ENCODE results near the gene PC.

Gene PC

DNA sequence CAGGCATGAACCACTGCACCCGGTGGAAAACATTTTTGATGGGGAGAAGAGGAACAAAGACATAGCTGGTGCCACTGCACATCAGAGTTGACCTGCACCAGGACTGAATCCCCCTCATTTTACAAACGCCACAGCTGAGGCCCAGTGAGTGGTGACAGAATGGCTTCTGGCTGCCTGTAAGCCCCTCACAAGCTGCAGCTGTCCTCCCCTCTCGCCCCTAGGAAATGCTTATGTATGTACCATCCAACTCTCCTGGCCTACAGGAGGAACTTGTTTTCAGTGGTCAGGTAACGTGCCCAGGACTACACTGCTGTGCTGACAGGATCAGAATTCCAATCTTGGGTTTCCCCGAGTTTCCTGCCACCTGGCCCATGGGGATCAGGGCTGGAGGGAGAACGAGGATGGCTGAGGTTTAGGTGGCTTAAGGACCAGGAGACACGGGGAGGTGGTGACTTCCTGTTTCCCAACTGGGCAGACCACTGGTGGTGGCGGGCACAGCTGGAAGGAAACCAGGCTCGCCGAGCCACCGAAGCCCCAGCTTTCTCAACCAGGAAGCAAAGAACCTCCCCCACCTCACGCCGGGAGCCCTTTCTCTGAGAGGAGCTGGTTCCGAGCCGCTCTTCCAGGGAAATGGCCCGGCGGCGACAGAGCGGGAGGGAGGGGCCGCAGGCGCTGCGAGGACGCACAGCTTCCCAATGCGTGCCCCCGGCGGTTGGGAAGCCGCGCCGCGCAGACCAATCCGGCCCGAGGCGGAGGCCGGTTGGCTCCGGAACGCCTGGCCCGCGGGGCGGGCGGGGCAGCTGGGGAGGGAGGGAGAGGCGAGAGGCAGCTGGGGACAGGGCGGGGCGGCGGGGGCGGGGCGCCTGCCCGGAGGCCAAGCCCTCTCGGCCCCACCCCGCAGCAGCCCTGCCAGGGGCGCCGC is 102.3 kb downstream of the PC start:
- peak; percentile 82 to 88 for DNase-seq (ENCODE audit: low read depth in 2 of 2)

DNA sequence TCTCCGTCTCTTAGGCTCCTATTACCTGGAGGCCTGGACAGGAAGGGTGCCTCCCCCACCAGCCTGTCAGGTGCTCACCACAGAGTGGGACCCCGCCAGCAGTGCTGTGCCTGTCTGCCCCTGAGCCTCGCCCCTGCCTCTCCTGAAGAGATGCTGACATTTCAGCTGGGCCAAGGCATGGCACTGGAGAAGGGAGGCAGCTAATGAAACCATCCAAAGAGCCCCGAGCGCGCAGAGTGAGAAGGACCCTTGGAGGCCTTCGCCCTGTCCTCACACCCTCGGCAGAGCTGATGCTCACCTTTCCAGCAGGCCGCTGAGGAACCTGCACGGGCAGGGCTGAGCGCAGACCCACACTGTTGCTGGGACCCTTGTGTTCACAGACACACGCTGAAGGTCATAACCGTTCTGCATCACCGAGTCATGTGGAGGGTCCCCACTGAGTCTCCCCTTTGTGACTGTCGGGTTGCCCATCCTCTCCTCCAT is 103.4 kb downstream of the PC start:
- DNase-seq (ENCODE audit: low read depth in 2 of 2) = no peak

DNA sequence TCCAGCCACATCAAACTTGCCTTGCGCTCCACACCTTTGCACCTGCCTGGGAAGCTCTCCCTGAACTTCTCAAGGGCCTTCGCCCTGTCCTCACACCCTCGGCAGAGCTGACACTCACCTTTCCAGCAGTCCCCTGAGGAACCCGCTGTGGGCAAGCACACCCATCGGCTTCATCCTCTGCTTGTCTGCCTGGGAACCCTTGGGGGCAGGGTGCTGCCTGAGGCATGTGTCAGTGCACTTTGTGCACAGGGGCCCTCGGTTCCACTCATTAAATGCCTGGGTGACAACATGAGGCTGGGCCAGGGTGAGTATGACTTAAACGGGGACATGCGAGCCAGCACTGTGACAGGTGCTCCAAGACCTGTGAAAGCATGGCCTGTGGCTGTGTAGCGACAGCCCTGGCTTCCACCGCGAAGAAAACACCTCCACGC is 103.9 kb downstream of the PC start:
- no peak for DNase-seq (ENCODE audit: low read depth in 2 of 2)

DNA sequence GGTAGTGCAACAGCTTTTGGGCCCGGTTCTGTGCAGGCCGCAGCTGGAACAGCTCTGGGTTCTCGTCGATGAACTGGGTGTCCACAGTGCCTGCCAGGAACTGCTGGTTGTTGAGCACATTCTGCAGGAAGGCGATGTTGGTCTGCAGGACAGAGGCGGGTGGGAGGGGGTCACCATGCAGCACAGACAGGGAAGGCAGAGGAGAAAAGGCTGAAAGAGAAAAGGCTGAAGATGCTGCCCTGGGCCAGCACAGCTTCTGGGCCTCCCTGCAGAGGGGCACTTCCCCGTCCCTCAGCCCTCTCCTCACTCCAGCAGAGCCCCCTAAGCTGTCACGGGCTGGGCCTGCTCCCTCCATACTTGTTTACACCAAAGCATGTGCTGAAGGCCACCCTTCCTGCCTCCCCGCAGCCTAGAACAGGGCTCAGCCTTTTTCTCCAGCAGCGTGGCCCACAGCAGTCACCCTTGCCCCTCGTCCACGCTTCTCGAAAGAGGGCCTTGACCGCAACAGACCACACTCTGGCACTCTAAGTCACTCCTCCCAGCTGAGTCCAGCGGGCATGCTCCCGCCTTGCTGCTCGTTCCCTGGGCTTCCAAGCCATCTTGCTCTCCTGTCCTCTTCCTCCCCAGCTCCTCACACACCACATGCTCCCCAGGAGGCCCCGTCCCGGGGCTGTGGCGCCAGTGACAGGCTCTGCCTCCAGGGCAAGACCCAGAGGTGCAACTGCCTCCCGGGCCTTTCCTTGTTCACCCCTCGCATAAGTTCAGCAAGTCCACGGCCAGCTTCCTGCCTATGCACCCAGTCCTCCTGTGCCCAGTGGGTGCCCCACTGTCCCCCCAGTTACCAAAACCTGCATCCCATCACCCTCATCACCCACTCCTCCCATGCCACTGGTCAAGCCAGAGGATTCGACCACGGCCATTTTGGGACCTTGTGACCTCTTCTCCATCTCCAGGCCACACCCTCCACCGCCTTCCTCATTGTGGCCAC is 104.6 kb downstream of the PC start:
- no peak for DNase-seq (ENCODE audit: low read depth in 2 of 2)

DNA sequence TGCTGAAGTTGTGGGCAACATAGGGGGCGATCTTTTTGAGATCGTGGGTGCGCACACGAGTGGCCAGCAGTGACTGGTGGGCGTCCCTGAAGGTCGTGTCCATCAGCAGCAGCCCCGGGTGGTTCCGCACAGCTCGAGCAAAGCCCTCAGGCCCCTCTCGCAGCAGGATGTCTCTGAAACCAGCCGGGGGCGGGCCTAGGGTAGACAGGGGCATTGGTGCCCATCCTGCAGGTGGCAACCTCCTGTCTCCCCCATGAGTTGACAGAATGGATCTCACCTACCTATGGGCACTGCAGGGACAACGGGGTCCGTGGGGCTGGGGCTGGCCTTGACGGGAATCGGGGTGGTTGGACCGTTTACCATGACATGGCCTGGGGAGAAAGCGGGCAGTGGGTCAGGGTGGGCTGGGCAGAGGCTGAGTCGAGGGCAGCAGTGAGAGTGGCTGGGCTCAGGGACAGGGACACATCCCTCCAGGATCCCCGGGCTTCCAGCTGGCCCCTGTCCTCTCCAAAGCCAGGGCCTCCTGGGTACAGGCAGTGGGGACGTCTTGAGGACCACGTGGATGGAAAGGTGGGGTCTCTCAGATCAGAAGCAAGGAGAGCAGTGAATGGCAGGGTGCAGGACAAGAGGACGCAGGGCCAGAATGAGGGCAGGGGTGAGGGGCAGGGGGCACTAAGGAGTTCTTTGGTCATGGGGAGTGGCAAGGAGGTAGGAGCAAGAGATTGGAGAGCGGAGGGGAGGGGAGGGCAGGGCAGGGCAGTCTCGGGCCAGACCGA is 105.5 kb downstream of the PC start:
- no peak for DNase-seq (ENCODE audit: low read depth in 2 of 2)

DNA sequence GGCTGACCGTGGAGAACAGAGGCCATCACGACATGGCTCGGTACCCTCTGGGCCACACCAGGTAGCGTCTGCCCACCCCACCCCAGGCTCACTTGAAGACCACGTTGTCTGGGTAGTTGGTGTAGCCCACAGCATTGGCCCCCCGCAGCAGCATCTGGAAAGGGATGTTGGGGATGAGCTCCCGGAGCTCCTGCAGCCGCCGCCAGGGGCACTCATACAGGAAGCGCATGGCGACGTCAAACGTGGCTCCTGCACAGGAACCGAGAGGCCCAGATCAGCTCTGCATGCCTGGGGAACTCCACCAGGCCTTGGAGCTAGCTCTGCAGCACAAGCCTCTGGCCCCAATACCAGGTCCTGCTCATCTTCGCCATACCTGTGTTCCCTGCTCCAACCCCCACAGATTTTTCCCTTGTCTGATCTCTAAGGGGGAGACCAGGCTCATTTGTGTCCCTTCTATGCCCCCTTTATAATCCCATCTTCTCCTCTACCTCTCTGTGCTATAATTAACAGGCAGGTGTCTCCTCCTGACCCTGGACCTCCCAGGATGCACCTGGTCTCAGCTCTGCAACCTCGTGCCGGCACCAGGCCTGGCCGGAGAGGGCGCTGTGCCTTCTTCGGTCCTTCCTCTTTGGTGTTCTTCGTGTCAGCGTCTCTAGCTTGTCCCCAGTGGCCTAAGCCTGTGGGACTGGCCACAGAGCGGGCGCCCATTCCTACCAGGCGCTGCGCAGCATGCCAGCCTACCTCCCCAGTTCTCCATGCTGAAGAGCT is 106.3 kb downstream of the PC start:
- DNase-seq (ENCODE audit: low read depth in 2 of 2) = no peak

DNA sequence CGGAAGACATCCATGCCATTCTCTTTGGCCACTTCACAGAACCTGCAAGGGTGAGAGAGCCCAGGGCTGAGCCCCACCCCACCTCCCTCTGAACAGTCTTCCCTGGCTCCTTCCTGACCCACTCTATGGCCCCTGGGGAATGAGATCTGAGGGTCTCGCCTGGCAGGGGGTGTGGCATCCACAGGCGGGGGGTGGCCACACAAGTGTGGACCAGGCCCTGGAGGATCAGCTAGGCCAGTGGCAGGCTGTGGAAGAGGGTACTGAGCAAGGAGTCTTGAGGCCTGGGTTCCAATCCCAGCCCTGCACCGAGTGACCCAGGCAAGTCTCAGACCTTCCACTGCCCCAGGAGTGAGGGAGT is 107.0 kb downstream of the PC start:
- DNase-seq (ENCODE audit: low read depth in 2 of 2) = no peak

DNA sequence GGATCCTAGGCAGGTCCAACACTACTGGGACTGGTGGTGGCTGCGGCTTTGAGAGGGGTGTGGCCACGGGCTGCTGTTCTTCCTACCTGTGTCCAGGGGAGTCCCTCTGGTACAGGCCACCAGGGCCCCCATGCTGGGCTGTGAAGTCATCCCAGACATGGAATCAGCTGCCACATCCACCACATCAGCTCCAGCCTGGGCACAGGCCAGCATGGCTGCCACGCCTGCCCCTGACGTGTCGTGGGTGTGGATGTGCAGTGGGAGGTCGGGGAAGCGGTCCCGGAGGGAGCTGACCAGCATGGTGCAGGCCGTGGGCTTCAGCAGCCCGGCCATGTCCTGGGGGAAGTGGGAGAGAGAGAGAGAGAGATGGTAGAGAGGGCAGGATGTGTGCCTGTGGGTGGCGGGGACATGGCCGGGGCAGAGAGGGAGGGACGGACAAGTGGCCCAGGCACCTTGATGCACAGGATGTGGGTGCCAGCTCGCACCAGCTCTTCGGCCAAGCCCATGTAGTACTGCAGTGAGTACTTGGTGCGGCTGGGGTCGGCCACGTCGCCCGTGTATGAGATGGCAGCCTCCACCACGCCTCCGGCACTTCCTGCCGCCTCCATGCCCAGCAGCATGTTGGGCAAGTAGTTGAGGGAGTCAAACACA is 107.5 kb downstream of the PC start:
- no peak for DNase-seq (ENCODE audit: low read depth in 2 of 2)

DNA sequence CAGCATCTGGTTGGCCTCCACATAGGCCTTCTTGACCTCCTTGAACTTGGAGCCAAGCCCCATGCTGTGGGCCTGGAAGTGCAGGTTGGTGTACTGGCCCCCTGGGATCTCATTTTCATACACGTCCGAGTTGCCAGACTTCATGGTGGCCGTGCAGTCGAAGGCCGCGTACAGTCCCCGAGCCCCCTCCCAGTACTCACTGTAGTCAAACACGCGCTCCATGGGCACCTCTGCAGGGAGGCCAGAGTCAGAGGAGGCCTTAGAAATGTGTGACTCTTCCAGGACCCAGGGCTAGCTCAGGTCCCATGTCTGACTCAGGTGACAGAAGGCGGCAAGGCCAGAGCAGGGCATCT is 108.0 kb downstream of the PC start:
- no peak for DNase-seq (ENCODE audit: low read depth in 2 of 2)

DNA sequence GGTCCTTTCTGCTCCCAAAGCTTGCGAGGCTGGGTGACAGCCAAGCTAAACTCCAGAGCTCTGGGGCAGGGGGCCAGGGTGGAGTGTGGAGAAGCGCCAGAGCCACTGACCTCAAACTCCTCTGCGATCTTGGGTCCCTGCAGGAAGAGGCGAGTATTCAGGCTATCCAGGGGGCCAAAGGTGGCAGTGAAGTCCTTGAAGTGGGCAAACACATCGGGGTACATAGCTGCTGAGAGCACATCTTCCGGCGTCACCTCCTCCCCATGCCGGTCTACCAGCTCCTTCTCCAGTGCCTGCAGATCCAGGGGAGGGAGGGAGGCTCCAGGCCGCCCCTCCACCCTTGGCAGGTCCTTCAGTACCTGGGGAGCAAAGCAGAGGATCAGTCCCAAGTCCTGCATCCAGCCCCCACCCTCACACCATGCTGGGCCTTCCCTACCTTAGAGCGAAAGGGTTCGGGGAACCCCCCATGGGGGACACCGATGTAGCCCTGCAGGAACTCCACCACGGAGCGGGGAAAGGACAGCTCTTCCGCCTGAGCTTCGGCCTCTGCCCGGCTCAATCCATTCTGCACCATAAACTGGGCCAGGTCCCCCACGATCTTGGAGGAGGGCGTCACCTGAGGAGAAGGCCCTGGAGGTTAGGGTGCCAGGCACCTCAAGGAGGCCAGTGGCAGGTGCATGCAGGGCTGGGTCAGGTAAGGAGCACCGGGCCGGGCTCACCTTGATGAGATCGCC is 108.5 kb downstream of the PC start:
- DNase-seq (ENCODE audit: low read depth in 2 of 2) = no peak

DNA sequence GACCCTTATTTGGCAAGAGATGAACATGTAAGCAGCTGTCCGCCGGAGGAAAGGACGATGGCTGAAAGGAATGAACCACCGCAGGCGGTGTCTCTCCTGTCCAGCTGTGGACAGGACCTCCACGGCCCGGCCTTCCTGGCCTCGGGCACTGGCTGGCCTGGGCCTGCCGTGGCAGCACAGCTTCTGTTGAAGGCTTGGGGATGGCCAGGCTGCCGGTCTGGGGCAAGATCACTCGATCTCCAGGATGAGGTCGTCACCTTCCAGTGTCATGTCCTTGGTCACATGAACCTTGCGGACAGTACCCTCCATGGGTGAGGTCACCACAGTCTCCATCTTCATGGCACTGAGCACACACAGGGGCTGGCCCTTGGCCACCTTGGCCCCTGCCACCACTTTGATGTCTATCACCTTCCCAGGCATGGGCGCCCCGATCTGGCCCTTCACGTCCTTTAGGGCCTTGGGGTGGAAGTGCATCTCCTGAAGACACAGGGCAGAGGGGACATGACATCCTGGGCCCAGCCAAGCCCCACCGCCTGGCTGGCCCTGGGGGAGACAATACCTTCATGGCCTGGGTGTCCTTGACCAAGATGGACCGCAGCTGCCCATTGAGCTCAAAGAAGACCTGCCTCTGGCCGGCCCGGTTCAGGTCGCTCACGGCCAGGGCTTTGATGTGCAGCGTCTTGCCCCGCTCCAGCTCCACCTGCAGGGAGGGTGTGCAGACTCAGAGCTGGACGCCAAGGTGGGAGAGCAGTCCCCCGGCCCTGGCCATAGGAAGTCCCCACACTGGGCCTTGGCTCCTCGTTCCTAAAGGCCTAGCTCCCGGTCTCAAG is 109.3 kb downstream of the PC start:
- DNase-seq (ENCODE audit: low read depth in 2 of 2) = no peak

DNA sequence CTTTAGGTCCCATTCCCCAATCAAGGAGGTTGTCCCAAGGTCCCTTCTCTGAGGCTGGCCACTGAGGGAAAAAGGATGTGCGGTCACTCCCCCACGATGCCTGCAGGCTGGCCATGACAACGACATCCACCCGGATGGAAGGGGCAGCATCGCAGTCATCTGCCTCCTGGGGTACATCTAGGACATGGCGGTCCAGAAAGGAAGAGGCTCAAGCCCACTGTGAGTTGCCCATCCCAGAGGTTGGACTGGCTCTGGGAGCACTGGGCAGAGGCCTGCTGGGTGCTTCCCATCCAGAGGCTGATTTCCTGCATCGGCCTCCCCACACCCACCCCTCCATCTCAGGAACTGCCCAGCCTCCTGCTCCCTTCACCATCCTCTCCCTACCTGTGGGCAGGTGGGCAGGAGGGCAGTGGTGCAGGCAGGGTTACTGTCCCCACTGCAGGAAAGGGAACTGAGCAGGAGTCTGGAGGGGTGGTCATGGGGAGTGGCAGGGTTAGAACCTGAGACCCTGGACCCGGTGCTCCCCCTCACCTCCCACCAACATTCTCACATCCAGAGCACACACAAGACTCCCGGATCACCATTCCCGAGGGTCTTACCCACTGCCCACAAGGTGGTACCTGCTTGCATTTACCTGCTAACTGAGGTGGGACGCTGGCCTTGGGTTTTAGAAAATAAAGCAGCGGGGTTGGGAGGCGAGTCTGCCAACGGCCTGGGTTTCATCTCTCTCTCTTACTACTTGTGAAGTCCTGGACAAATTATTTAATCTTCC is 110.5 kb downstream of the PC start:
- DNase-seq (ENCODE audit: low read depth in 2 of 2) = no peak

DNA sequence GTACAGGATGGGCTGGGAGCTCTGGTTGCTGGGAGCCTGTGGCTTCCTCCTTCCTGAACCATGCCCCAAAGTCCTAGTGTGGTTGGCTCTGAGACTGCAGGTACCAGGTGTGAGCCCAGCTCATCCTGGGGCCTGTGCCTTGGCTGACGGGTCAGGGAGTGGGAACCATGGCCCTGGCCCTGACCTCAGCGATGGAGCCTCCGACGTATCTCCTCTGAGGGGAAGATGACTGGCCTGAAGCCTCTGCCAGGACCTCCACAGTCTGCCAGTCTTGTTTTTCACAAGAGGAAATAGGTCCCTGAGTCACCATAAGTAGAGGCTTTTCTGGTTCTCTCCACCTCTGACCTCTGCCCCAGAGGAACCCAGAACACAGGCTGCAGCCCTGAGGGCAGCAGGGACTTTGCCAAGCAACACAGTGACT is 111.5 kb downstream of the PC start:
- no peak for DNase-seq (ENCODE audit: low read depth in 2 of 2)

DNA sequence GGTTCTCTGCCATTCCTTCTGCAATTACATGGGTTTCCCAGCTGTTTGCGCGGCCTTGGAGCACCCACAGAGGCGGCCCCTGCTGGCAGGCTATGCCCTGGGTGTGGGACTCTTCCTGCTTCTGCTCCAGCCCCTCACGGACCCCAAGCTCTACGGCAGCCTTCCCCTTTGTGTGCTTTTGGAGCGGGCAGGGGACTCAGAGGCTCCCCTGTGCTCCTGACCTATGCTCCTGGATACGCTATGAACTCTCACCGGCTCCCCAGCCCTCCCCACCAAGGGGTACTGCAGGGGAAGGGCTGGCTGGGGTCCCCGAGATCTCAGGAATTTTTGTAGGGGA is 112.3 kb downstream of the PC start:
- no peak for DNase-seq (ENCODE audit: low read depth in 2 of 2)

DNA sequence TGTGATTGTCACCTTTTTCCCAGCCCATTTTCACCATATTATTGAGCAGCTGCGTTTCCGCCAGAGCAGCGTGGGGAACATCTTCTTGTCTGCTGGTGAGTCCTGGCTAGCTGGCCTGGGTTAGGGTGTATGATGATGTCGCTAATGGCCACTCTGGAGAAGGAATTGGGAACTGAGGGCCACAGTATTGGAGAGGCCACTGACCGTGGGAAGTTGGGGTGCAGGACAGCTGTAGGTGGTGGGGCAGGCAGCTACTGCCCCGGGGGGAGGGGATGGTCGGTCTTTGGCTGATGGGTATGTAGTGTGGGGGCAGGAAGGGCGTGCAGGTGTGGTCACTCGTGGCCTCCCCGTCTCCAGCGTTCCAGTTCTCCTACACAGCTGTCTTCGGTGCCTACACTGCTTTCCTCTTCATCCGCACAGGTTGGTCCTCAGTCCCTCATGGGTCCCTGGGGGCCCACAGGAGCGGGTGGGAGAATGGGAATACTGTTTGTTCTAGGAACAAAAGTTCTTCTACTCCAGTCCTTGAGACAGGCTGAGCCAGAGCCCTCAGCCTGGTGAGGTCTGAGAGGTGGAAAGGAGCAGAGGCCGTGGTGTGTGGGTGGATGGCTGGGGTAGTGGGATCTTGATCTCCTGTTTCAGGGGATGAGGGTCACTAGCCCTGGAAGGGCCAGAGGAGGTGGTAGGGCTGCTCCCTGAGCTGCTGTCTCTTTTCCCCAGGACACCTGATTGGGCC is 112.9 kb downstream of the PC start:
- DNase-seq (ENCODE audit: low read depth in 2 of 2) = no peak

DNA sequence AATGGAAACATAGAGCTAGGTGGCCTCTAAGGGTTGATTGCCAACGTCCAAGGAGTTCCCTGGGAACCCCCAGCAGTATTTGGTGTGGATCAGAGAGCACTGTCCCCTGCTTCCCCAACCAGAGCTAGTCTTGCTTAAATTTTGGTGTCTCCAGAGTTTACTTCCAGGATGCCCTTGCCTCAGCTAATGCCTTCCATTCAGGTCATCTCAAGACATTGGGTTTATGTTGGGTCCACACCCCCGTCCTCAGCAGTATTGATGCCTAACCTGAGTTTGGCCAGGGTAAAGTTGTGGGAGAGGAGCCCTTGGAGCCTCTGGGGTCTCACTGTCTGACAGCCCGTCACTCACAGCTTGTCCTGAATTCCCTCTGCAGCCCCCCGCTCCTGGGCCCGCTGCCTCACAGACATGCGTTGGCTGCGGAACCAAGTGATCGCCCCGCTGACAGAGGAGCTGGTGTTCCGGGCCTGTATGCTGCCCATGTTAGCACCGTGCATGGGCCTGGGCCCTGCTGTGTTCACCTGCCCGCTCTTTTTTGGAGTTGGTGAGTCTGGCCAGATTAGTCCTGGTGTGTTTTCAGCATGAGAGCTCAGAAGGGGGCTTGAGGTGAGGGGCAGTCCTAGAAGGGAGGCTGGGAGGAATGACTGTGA is 113.6 kb downstream of the PC start:
- no peak for DNase-seq (ENCODE audit: low read depth in 2 of 2)
